HepG2 (cell line): ENCODE measurements around the gene SHC3. TPM values are rescaled to one million over a fixed set of nuclear protein-coding genes. Genes with fewer than 3 reads are reported as not detected.

ENCODE experiments used
- ATAC-seq: fragments of 200-7000 bp; cut with Tn5 transposase; 3 replicates; pipeline ENCODE4 v1.9.1; 2020; ENCODE audit warnings: mild to moderate bottlenecking, moderate library complexity
- BruUV-seq: library from RNA; stranded (reverse); fragments of 400-500 nt; replicated peaks from 2 replicates; lab custom pipeline; 2021; lab: Mats Ljungman, UMichigan
- CTCF ChIA-PET: fragments of 300-600 bp; formaldehyde crosslinking; extraction: SDS; loops from one replicate; lab custom pipeline; 2021; ENCODE audit warnings: low total read pairs, inconsistent platforms, low intra/inter-chr PET ratio; lab: Yijun Ruan, JAX
- POLR2A ChIA-PET: fragments of 350-600 bp; sonication (Branson Sonifier 250); formaldehyde crosslinking; loops from one replicate; lab custom pipeline; 2020; ENCODE audit warnings: antibody characterized with exemption, inconsistent platforms; lab: Yijun Ruan, JAX
- DNase-seq: peaks from one replicate; pipeline ENCODE4 v3.0.0-alpha.2; 2015; ENCODE audit warnings: low spot score
- FAIRE-seq: peaks from 3 replicates; lab custom pipeline; 2011; peaks lifted over from hg19 to GRCh38; lab: Jason Lieb, UNC
- H2AFZ ChIP-seq: one replicate; pipeline ENCODE4 v1.6.1; 2011; ENCODE audit warnings: low read length, inconsistent platforms
- H3K27ac ChIP-seq: fragments of 300-600 bp; 3 replicates; pipeline ENCODE4 v1.8.0; 2011; ENCODE audit warnings: mixed run types, mild to moderate bottlenecking, mixed read lengths, low read length, inconsistent platforms; ENCODE audit not compliant: insufficient read depth; ENCODE audit errors: extremely low read length
- H3K27me3 ChIP-seq, 2 experiments: fragments of 200-600 bp in 1 of 2; 2 replicates in 1 of 2; 3 replicates in 1 of 2; pipeline versions ENCODE4 v1.6.0 to v1.8.0; 2011; ENCODE audit warnings: low read length in 2 of 2, mild to moderate bottlenecking in 2 of 2, moderate library complexity in 2 of 2, inconsistent platforms in 1 of 2; ENCODE audit not compliant: insufficient read depth in 2 of 2, control insufficient read depth in 1 of 2
- H3K36me3 ChIP-seq, 2 experiments: fragments of 200-600 bp in 1 of 2; replicated peaks in 1 of 2; 2 replicates in 1 of 2; 3 replicates in 1 of 2; pipeline versions ENCODE4 v1.5.1 to v1.8.0; 2011; ENCODE audit warnings: low read length in 2 of 2, inconsistent platforms in 1 of 2; ENCODE audit not compliant: insufficient read depth in 2 of 2, control insufficient read depth in 1 of 2
- H3K4me1 ChIP-seq: 2 replicates; pipeline ENCODE4 v1.5.1; 2012; ENCODE audit warnings: low read length, inconsistent platforms; ENCODE audit not compliant: insufficient read depth
- H3K4me2 ChIP-seq: 2 replicates; pipeline ENCODE4 v1.6.0; 2011; ENCODE audit warnings: low read depth, low read length, inconsistent platforms
- H3K4me3 ChIP-seq, 3 experiments: fragments of 200-600 bp in 1 of 3; sonication (generic), shearing (Covaris generic) in 1 of 3; replicated peaks in 1 of 3; 2 replicates each; pipeline ENCODE4 v1.5.1; 2011 to 2016; ENCODE audit warnings: low read length in 3 of 3, inconsistent platforms in 2 of 3, low read depth in 2 of 3, mild to moderate bottlenecking in 2 of 3, control low read depth in 1 of 3, mixed read lengths in 1 of 3; ENCODE audit not compliant: insufficient read depth in 1 of 3
- H3K79me2 ChIP-seq: one replicate; pipeline ENCODE4 v1.6.1; 2011; ENCODE audit warnings: low read length, inconsistent platforms; ENCODE audit not compliant: insufficient read depth
- H3K9ac ChIP-seq: 2 replicates; pipeline ENCODE4 v1.6.0; 2011; ENCODE audit warnings: mild to moderate bottlenecking, low read depth, low read length, inconsistent platforms; ENCODE audit not compliant: insufficient read depth
- H3K9me3 ChIP-seq: 2 replicates; pipeline ENCODE4 v1.5.1; 2012; ENCODE audit warnings: mild to moderate bottlenecking, low read length
- H4K20me1 ChIP-seq: 2 replicates; pipeline ENCODE4 v1.6.0; 2011; ENCODE audit warnings: inconsistent platforms, mild to moderate bottlenecking, low read length, moderate library complexity; ENCODE audit not compliant: insufficient read depth
- CEBPB ChIP-seq: IDR thresholded peaks from 2 replicates; pipeline ENCODE4 v1.6.1; 2011; ENCODE audit warnings: low read depth, low read length, improper control_type of control experiment, borderline replicate concordance
- ETV5 ChIP-seq: IDR thresholded peaks from 2 replicates; pipeline ENCODE4 v1.6.1; 2018; ENCODE audit warnings: missing biosample characterization, missing genetic modification reagents, inconsistent platforms, borderline replicate concordance
- GFI1 ChIP-seq: sonication (generic); formaldehyde crosslinking; IDR thresholded peaks from 2 replicates; pipeline ENCODE4 v1.5.0; 2020; ENCODE audit warnings: missing genetic modification reagents, mild to moderate bottlenecking, borderline replicate concordance
- PHB2 ChIP-seq: fragments of 450-650 bp; IDR thresholded peaks from 2 replicates; pipeline ENCODE4 v1.6.1; 2018; ENCODE audit not compliant: partially characterized antibody
- POGK ChIP-seq: sonication (generic); formaldehyde crosslinking; conservative IDR thresholded peaks from 2 replicates; pipeline ENCODE4 v1.8.0; 2022; ENCODE audit warnings: mild to moderate bottlenecking, moderate library complexity, missing genetic modification reagents
- SSRP1 ChIP-seq: IDR thresholded peaks from 2 replicates; pipeline ENCODE4 v1.6.1; 2016; ENCODE audit warnings: control low read depth
- TAF15 ChIP-seq: fragments of 200-400 bp; formaldehyde crosslinking; IDR thresholded peaks from one replicate; pipeline ENCODE4 v1.6.1; 2018; ENCODE audit warnings: mild to moderate bottlenecking, low read depth, low read length; ENCODE audit not compliant: poor library complexity, severe bottlenecking
- TBX3 ChIP-seq: fragments of 450-650 bp; IDR thresholded peaks from 2 replicates; pipeline ENCODE4 v1.6.1; 2017; ENCODE audit warnings: antibody characterized with exemption, mild to moderate bottlenecking, inconsistent platforms, borderline replicate concordance
- WGBS: methylation state at CpG from one replicate; pipeline ENCODE4 v1.1.6; 2017; ENCODE audit warnings: low lambda C conversion rate; 5-methylcytosine and 5-hydroxymethylcytosine counted together
- in situ Hi-C: cut with HindIII; loops from 2 replicates; pipeline ENCODE4 v1.10.0; 2017; ENCODE audit warnings: low pct_unique_long_range_greater_than_20kb; ENCODE audit not compliant: extremely low pct_ligation_motif_present
- intact Hi-C: fragments of 100-400 bp; cut with micrococcal nuclease; formaldehyde crosslinking; loops from one replicate; pipeline ENCODE4 v1.10.0; 2022; ENCODE audit not compliant: unreplicated experiment
- polyA plus RNA-seq, 8 experiments: library from polyadenylated mRNA; depleted of rRNA in 3 of 8; stranded (reverse) in 7 of 8; unstranded in 1 of 8; fragments of >200 nt; fragmentation: Illumina TruSeq in 4 of 8; extraction: Trizol in 4 of 8; gene quantifications; 2 replicates each; pipeline versions ENCODE4 v1.2.1 to v1.2.3, GENCODE V29; 2011 to 2016; ENCODE audit warnings: low read depth in 4 of 8, missing spikeins in 1 of 8, mixed read lengths in 1 of 8; ENCODE audit not compliant: insufficient read depth in 1 of 8
- total RNA-seq, 5 experiments: library from RNA; depleted of rRNA; stranded (reverse); fragments of >200 nt; fragmentation: Illumina TruSeq; extraction: Trizol; gene quantifications; 2 replicates each; pipeline ENCODE4 v1.2.3, GENCODE V29; 2016; ENCODE audit warnings: low read depth in 1 of 5
- TF ChIP-seq, protein P1 (sequence below): sonication (generic); formaldehyde crosslinking; IDR thresholded peaks from 2 replicates; pipeline ENCODE4 v1.4.0; 2020; ENCODE audit warnings: mild to moderate bottlenecking, missing genetic modification reagents

SHC3 gene
- total and polyA plus RNA-seq, 2 of the 13 experiments (the other 11 are each of a cell fraction or from before 2014, with no cell fraction given) = 0.09 to 0.89 TPM

GRCh38 chr9:89122949-89123348, 55.7 kb downstream of the SHC3 start:
- no peak for ATAC-seq
- no peak overlapping the region for H3K27ac ChIP-seq
- no peak overlapping the region for H3K4me2 ChIP-seq
- no peak for FAIRE-seq
- POLR2A ChIA-PET = no interaction called here
- TF ChIP-seq CEBPB = peak; percentile 53
- no peak for TF ChIP-seq TAF15
- TF ChIP-seq SSRP1 (CRISPR knock-in tag) = no peak
- TF ChIP-seq ETV5 (CRISPR knock-in tag) = no peak
- TF ChIP-seq, all 625 proteins: peak for 1
- in situ Hi-C loops = no loop called here
- Histone ChIP-seq H3K9ac (no peak overlapping the region), H2AFZ (no peak overlapping the region), H4K20me1 (no peaks in the 10 kb centered on the region), H3K27me3 (no peaks in the 10 kb centered on the region), H3K9me3 (peaks cover 5% of the 10 kb centered on the region; the same call in 1 of the 2 replicates), H3K4me3 (no peak overlapping the region), H3K36me3 (no peaks in the 10 kb centered on the region), H3K4me1 (no peaks in the 10 kb centered on the region), H3K79me2 (no peaks in the 10 kb centered on the region)
- DNase-seq = no peak
- BruUV-seq = no TSS peak
- CTCF ChIA-PET = no interaction called here
- intact Hi-C loops = no loop called here
- 39% methylated on average over 2 of the region's 2 CpGs for whole genome bisulfite sequencing

DNA sequence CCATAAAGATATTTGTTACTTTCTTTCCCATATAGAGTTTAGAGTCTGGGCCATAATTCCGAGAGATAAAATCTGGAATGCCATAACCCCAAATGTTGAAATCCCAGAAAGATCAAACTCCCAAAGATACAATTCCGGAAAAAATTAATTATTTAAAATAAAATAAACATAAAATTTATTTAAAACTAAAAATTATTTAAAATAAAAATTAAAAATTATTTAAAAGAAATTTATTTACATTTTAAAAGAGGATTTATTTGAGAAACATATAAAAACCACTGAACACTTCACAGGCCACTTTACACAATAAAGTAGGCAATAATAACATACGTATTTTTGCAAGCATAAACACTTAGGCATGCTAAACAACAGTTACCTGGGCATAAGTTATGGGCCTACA, 57.9 kb downstream of the SHC3 start:
- FAIRE-seq (no peak), ATAC-seq (no peak), DNase-seq (no peak)
- no peaks in the 10 kb centered on the region for H3K36me3 ChIP-seq
- intact Hi-C loops (no loop called here), in situ Hi-C loops (no loop called here)
- no peaks in the 10 kb centered on the region for H3K9me3 ChIP-seq
- ChIA-PET CTCF (no interaction called here), POLR2A (no interaction called here)
- H3K9ac ChIP-seq = no peak overlapping the region
- H2AFZ ChIP-seq = no peak overlapping the region
- no peak overlapping the region for H3K27ac ChIP-seq
- 19% methylated on average over 3 of the region's 3 CpGs for WGBS
- H3K27me3 ChIP-seq = no peaks in the 10 kb centered on the region
- H3K79me2 ChIP-seq = no peaks in the 10 kb centered on the region
- no peak overlapping the region for H3K4me3 ChIP-seq
- no peaks in the 10 kb centered on the region for H4K20me1 ChIP-seq
- H3K4me2 ChIP-seq = no peak overlapping the region
- H3K4me1 ChIP-seq = no peaks in the 10 kb centered on the region
- BruUV-seq = no TSS peak
- no peak for TF ChIP-seq GFI1 (CRISPR knock-in tag)
- TF ChIP-seq, protein P1, sequence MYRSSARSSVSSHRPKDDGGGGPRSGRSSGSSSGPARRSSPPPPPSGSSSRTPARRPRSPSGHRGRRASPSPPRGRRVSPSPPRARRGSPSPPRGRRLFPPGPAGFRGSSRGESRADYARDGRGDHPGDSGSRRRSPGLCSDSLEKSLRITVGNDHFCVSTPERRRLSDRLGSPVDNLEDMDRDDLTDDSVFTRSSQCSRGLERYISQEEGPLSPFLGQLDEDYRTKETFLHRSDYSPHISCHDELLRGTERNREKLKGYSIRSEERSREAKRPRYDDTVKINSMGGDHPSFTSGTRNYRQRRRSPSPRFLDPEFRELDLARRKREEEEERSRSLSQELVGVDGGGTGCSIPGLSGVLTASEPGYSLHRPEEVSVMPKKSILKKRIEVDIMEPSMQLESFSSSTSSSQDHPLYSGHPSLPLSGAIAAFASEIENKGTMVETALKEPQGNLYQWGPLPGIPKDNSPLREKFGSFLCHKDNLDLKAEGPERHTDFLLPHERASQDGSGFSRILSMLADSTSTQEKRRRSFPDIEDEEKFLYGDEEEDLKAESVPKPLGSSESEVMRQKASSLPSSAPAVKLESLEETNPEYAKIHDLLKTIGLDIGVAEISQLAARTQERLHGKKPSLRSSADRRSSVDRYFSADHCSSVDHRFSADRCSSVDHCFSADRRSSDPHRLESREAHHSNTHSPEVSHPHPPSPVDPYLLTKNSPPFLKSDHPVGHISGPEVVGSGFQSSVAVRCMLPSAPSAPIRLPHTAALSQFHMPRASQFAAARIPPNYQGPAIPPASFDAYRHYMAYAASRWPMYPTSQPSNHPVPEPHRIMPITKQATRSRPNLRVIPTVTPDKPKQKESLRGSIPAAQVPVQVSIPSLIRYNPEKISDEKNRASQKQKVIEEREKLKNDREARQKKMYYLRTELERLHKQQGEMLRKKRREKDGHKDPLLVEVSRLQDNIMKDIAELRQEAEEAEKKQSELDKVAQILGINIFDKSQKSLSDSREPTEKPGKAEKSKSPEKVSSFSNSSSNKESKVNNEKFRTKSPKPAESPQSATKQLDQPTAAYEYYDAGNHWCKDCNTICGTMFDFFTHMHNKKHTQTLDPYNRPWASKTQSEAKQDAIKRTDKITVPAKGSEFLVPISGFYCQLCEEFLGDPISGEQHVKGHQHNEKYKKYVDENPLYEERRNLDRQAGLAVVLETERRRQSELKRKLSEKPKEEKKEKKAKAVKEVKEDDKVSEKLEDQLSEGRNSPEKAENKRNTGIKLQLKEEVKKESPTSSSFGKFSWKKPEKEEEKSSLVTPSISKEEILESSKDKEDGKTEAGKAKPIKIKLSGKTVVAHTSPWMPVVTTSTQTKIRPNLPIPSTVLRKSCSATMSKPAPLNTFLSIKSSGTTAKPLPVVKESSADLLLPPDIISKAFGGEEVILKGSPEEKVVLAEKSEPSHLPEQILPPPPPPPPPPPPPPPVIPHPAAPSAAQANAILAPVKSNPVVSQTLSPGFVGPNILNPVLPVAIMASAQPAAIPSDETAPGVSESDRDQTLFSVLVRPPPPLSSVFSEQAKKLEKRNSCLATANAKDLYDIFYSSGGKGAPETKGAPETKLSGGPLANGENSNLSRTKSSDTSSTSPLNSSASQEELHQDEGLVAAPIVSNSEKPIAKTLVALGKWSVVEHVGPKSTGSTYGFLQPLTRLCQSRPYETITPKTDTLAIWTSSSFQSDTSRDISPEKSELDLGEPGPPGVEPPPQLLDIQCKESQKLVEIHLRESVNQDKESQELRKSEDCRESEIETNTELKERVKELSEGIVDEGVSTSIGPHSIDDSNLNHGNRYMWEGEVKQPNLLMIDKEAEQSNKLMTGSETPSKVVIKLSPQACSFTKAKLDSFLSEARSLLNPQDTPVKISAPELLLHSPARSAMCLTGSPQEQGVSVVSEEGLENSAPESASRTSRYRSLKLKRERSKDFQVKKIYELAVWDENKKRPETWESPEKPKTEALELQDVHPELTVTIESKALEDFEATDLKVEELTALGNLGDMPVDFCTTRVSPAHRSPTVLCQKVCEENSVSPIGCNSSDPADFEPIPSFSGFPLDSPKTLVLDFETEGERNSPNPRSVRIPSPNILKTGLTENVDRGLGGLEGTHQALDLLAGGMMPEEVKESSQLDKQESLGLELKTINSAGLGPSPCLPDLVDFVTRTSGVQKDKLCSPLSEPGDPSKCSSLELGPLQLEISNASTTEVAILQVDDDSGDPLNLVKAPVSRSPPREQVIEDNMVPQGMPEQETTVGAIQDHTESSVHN (CRISPR knock-in tag) = no peak
- TF ChIP-seq POGK = no peak
- TF ChIP-seq TBX3 = no peak
- TF ChIP-seq PHB2 = no peak
